HG02970 (cell line): ENCODE measurements around the gene SCARB1.

ENCODE experiments used
- ATAC-seq: cut with Tn5 transposase; IDR thresholded peaks from one replicate; pipeline ENCODE4 v1.9.1; 2021; ENCODE audit warnings: mild to moderate bottlenecking, moderate library complexity, moderate number of reproducible peaks; ENCODE audit not compliant: unreplicated experiment, low FRiP score

Gene SCARB1

DNA sequence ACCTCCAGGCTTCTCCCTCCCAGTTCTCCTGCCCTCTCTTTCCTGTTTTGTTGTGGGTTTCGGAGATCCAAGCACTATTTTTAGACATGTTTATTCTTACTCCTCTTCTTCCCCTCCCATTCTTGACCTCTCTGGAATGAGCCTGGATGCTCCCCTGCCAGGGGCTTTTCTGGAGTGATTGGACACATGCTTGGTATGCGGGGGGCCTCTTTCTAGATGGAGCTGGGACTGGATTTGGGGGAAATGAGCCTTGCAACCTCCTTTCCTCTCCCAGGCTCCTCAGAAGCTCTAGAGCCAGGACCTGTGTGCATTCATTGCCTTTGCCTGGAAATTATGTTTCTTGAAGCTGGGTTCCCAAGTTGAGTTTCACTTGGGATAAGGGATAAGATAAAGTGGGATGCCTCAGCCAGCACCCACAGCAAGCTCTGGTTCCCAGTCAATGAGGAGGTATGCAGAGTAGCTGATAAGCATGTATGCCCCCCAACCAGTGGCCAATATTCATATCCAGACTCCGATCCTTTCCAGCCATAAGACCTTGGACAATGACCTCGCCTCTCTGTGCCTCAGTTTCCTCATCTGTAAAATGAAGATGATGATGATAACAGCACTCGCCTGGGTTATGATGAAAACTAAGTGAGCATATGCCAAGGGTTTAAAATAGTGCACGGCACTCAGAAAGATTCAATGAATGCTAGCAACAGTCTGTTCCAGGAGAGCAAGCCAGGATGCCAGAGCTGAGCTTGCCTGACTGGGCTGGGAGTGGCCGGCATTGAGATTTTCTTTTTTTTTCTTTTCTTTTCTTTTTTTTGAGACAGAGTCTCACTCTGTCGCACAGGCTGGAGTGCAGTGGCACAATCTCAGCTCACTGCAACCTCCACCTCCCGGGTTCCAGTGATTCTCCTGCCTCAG, 97.8 kb downstream of the SCARB1 start:
- ATAC-seq: no peak

DNA sequence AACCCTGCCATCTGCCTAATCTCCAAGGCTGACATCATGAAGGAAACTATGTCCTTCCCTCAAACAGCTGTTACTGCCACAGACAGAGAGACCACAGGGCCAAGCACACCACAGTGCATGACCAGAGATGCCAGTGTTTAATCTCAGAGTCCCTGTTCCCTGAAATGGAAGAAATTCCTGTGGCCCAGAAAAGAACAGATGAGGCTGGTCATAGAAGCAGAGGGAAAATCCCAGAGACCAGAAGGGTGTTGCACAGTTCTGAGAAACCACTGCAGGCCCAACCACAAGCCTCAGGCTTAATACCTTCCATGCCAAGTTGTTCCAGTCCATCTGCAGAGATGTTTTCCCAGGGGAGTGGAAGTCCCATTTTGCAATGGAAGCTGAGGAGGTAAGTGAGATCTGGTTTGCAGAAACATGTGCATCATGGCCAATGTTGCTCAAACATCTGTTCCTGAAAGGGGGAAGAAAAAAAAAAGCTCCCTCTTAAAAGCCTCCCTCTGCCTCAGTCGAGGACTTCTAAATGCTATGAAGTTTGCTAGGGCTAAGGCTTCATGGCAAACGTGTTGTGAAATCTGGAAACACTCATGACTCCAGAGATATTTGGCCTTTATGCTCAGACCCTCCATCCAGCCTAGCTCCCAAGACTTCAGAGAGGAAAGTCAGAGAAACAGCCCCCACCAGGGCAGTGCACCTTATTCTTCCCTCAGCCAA, 98.6 kb downstream of the SCARB1 start:
- ATAC-seq: no peak

DNA sequence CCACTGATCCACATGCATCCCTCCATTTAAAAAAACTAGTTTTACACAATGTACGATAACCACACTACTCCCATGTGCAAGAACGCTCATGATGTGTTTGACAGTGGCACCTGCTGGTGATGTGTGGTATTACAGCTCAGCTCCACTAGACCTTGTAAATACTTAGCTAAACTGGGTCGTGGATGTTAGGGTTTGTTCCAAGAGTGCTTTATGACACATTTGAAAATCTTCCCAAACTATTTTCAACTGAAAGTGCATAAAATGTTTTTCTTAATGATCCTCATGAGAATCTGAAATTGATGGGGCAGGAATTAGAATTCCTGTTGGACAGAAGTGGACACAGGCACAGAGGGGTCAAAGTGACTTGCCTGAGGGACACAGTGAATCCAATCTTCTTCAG, 99.2 kb downstream of the SCARB1 start:
- ATAC-seq: no peak

DNA sequence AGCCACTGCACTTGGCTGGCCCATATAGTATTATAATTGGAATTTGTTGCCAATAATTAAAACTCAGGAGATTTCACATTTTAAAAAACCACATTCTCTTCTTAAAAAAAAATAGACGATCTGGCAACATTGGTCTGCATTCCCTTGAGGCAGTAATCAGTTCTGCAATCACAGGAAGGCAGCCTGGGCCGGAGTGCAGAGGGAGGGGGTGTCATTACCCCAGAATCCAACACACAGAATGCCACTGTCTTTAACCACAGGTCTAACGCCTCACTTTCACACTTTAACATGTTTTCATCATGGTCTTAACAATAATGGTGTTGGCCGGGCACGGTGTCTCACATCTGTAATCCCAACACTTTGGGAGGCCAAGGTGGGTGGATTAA, 100.1 kb downstream of the SCARB1 start:
- no peak for ATAC-seq

DNA sequence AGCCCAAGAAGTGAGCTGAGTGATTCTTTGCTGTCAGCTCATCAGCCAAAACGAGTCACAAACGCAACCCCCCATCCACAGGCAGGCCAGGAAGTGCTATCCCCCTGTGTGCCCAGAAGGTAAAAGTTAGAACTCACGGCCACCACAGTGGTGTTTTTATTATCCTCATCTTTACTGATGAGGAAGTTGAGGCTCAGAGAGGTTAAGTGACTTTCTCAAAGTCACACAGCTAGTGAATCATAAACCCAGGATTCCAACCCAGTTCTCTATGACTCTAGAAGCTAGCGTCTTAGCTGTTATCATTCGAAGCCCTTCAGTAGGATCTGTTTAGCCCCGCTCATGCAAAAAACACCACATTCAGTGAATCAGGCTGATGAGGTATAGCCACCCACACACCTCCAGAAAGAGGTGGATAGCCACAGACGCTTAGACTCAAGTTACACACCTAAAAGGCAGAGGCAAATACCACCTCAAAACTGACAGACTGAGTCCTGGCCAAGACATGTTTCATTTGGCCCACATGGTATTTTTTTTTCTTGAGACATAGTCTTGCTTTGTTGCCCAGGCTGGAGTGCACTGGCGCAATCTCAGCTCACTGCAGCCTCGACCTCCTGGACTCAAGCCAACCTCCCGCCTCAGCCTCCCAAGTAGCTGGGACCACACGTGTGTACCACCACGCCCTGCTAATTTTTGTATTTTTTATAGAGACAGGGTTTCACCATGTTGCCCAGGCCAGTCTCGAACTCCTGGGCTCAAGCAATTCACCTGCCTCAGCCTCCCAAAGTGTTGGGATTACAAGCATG, 100.7 kb downstream of the SCARB1 start:
- ATAC-seq: no peak

DNA sequence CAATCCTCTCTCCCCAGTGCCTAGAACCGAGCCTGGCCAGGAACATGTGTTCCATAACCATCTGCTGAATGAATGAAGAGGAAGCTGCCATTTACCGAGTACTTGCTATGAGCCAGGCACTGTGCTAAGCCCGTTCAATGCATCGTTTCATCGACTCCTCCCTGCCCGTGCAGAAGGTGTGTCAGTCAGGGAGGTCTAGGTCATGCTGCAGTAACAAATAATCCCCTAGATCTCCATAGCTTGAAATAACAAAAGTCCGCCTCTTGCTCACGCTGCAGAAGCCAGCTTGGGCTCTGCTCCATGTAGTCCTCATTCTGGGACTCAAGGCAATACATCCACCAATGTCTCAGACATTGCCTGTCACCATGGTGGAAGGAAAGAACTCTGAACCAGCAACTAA, 101.3 kb downstream of the SCARB1 start:
- ATAC-seq: no peak

DNA sequence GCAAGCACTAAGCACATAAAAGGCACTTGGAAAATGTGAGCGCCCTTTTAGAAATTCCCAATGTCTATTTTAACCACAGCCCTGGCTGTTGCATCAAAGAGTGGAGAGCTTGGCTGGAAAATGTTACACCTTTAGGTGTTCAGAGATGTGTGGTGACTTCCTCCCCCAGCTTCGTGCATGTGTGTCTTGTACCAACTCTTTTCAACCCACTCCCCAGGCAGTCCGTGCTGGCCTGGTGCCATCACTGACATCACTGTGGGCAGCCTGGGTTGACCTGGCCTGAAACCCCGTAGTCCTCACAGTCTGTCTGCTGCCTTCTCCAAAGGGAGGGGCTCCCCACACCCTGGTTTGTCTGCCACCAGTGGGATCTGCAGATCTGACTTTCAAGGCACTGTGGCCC, 101.8 kb downstream of the SCARB1 start:
- no peak for ATAC-seq

DNA sequence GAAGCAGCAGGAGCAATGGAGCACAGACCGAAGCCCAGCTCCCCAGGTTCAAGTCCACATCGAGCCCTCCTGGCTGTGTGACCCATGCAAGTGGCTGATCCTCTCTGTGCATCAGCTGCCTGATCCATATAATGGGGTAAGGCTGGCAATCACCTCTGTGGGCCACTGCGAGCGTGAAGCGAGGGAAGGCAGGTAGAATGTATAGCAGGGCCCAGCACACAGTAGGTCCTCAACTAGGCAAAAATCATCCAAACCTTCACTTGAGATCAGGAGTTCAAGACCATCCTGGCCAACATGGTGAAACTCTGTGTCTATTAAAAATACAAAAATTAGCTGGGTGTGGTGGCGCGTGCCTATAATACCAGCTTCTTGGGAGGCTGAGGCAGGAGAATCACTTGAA, 102.6 kb downstream of the SCARB1 start:
- no peak for ATAC-seq

DNA sequence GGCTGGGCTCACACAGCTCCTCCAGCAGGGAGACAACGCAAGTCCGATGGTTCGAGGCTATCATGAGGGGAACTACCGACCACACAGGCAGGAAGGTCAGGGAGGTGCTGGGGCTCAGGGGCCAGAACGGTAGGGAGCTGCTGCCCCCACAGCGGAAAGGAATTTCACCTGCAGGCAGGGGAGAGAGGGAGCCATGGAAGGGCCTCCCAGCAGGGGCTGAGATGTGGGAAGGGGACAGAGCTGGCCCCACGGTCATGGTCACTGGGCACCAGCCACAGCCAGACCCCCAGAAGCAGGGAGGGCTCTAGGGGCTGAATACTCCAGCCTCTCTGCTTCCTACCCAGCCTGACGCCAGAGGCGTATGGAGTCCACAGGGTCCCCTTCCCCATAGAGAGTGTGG, 103.1 kb downstream of the SCARB1 start:
- no peak for ATAC-seq

DNA sequence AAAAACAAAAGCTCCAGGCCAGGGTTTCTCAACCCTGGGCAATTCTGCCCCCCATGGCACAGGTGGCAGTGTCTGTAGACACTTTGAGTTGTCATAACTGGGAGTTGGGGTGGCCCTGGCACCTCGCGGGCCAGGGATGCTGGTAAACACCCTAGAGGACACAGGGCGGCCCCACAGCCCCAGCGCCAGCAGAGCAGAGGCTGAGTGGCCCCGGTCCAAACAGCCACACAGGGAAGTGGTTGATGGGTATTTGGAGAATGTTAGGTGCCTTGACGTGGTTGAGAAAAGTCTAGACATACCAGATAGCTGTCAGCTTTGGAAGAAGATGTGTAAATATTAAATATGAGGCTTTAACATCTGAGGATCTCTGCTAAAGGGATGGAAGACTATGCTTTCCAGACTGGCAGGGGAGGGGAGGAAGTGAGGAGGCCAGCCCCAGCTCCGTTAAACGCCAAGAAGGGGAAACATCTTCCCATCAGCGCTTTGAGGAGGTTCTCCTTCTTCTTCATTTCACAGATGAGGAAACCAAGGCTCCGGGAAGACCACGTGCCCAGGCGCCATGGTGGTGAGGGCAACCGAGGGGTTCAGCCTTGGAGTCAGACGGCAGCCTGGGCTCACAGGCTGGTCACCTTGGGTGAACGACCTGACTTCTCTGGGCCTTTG, 103.7 kb downstream of the SCARB1 start:
- ATAC-seq: no peak

DNA sequence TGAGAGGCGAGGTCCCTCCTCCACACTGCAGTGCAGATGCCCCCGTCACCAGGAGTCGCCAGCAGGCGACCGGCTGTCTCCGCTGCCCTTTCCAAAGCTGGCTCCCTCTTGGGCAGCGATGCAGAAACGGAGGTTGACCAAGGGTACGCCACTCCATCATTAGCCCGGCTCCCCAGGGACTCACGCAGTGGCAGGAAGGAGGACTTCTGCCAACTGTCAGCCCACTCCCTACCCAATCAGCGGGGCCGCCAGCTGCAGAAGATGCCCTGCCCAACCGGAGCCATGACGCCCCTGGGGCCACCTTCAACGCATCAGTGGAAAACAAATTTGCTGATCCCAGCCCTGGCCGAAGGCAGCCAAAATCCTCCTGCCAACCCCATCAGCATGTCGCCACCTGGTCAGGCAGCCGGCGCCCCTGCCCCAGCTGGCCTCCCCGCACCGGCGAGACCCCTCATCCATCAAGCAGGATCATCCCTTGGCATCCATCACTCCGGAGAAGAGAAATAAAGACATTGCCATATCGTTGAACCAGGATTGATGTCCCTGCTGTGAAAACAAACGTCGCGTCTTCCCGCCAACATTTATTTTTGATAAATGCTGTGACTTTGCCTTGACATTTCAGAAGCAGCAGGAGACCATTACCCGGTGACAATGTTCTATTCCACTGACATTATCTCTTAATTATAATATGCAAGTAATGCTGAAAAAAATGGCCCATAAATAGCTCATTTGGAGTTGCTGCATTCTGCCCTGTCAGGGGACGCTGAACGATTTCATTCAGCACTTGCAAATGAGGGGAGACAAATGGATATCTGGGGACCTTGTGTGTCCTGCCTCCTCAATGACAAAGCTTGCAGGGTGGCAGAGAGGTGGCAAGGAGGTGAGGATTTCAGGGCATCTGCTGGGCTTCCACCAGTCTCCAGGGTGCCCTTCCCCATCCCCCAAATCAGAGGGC, 105.1 kb downstream of the SCARB1 start:
- ATAC-seq: no peak

DNA sequence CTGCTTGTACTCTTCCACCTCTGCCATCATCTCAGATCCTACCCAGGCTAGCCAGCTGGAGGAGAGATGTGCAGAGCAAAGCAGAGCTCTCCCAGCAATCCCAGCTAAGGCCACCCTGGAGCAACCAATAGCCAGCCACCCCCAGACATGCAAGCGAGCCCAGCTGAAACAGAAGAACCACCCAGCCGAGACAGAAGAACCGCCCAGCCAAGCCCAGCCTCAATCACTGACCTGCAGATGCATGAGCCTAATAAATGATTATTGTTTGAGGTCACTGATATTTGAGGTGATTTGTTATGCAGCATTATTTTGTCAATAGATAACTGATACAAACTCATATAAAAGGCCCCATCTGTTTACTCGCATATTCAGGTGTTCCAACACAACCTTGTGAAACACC, 106.3 kb downstream of the SCARB1 start:
- ATAC-seq: no peak

DNA sequence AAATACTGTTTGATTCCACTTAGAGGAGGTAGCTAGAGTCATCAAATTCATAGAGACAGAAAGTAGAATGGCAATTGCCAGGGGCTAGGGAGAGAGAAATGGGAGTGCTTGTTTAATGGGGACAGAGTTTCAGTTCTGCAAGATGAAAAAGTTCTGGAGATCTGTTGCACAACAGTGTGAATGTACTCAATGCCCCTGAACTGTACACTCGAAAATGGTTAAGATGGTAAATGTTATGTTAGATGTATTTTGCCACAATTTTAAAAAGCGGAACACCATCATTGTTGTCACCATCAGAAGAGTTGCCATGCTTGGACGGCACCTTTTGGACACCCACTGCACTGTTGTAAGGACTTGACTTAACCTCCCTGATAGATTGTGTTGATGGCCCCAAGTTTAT, 106.9 kb downstream of the SCARB1 start:
- ATAC-seq: no peak

DNA sequence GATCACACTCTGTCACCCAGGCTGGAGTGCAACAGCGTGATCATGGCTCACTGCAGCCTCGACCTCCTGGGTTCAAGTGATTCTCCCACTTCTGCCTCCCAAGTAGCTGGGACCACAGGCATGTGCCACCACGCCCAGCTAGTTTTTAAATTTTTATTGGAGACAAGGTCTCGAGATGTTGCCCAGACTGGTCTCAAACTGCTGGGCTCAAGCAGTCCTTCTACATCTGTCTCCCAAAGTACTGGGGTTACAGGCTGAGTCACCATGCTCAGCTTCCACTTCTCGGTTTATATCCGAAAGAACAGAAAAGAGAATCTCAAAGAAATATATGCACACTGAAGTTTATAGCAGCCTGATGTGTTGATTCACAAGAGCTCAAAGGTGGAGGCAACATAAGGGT, 107.5 kb downstream of the SCARB1 start:
- no peak for ATAC-seq

DNA sequence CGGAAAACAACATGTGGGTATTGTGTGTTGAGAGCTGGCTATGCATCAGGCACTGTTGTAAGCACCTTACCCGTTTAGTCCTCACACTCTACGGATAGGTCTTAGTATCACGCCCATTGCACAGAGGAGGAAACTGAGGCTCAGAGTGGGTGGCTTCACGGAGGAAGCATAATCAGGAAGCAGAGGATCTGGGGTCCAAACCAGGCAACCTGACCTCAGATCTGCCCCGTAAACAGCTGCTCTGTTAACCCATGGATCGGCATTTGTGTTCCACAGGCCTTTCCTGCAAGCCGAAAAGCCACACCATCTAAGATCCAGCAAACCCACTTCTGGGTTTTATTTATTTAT, 107.9 kb downstream of the SCARB1 start:
- no peak for ATAC-seq

DNA sequence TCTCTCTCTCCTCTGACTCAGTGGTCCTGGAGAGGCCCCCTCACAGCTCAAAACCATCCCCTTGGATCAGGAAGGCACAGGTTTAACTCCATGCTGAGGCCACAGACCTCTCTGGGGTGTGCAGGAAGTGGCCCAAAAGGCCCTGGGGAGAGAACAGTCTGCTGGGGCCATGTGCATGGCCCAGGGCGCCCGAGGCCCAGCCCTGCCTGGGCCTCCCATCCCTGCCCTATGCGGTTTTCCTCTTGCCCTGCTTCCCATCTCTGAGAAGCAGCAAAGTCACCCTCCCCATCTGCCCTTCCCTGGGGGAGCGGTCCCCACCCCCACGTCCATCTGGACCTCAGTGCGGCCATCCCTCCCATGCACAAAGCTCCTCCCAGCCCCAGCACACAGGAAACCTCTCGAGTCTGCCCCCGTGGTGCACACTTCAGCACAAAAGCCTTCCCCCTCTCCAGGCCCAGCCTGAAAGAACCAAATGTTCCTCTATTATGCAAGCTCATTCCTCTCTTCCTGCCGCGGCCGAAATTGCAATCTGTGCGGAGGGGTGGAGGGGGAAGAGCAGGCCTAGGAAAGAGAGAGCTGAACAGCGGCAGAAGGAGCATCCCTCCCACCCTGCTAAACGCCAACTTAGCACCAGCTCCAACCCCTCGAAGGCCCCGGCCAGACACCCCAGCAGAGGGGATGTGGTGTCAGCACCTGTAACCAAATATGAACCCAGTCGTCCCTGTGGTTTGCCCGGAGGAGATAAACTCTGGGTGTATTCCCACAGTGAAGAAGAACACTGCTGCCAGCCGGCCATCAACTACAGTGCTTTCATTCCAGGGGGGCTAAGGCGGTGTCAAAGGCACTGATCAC, 108.5 kb downstream of the SCARB1 start:
- no peak for ATAC-seq

DNA sequence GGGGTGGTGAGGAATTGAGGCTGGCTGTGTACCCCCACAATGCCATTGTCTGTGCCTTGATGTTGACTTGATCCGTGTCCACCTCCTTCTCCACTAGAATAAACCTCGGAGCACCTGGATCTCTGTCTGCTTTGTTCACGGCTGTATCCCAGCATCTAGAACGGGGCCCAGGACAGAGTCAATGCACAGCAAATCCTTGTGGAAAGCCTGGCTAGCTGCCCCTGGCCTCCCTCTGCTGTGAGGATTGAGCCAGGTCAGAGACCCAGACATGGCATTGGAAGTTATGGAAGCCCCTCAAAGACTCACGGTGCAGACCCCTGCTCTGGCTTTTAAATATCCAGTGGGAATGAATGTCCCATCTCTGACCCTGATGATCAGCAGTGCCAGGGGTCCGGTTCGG, 109.2 kb downstream of the SCARB1 start:
- no peak for ATAC-seq

DNA sequence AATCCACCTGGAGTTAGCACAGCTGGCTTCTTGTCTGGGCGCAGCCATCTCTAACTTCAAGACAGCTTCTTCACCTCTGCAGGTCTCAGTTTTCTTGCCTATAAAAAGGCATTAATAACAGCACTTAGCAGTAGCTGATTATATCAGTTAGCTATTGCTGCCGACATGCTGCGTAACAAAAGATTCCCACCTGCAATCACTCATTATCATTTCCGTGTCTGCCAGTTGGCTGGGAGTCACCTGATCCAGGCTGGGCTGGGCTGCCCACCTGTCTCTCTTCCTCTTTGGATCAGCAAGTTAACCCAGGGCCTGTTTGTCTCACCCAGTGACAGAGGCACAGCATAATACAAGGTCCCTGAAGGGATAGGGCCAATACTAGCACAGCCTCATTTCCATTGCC, 109.7 kb downstream of the SCARB1 start:
- no peak for ATAC-seq

DNA sequence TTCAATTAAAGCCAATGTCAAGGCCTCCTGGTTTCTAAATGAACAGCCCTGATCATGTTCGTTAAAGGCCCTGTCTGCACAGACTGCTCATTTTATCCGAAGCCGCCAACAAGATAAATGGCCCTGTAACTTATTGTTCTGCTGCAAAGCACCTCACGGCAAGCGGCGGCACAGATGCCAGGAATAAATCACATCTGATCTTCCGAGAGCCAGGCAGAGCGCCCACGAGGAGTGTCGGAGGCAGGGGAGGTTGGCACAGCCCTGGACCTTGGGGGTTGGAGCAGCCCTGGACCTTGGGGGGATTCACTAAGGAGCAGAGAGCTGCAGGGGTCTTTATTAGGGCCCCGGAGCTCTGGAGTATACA, 110.5 kb downstream of the SCARB1 start:
- ATAC-seq: no peak
